Measurements from ENCODE around the gene KRTAP10-2.
"Not testable (repeated sequence)": the region's sequence is repeated elsewhere in the genome, so short reads cannot be mapped to it uniquely, and the experiment has no call there.

The KRTAP10-2 gene

DNA sequence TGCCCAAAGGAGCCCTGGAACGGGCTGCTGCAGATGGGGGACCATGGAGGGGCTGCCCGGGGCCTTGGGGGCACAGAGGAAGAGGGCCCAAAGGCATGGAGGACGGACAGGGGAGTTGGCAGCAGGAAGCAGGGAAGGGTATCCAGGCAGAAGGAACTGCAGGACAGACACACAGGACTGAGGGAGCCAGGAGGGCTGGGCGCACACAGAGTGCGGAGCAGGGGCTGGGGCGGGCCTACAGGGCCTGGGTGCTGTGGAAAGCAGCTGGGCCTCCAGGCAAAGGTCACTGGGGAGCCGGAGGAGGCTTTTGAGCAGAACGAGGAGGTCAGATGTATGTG is 39.4 kb downstream of the KRTAP10-2 start:
- DNase-seq = no peak

DNA sequence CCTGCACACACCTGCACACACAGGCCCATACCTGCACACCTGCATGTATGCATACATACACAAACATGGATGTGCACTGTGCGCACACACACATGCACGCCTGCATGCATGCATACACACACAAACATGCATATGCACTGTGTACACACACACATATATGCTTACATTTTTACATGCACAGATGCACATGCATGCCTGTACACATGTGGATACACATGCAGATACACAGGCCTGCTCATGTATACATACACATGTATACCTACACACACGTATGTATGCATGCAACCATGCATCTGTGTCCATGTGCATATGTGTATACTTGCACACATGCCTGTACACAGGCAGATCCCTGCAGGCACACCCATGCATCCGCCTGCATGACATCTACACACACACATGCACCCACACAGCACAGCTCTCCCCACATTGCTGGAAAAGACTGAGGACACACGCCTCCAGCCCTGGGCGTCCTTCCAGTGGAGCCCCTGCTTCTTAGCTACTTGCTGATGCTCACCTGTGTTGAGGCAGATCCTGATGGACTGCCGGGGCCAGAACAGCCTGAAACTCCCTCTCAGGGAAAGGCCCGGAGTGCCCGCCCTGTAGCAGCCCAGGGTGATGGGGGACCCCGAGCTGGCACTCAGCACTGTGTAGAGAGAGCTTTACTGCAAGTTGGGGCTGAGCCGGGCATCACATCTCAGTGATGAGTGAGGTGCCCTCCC is 39.9 kb downstream of the KRTAP10-2 start:
- DNase-seq = no peak

DNA sequence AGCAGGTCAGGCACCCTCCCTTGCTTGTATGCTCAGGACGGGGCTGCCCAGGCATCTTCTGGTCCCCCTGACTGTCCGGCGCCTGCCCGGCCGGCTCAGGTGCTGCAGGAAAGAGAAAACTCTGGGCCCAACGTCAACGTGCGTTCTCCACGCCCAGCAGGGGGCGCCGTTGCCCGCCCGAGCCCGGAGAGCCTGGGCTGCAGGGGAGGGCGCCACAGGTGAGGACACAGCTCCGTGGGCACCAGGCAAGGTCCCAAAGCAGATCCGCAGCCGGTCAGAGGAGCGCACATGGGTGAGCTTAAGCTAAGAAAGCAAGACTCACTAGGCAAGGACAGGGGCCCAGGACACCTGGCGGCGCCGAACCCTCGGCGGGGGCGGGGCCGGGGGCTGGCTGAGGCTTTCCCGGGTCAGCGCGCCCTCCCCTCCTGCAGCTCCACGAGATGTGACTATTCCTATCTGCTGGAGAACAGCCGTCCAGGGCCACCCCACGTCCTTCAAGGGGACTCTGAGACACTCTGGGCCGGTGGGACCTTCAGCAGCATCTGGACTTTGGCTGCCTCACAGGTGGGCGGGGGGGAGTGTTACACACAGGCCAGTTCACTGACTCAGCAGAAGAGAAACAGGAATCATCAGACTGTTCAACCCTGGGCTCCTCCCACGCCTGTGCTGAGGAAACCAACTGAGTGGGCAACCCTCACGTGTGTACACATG is 40.6 kb downstream of the KRTAP10-2 start:
- DNase-seq = peak; percentile 76 to 81

DNA sequence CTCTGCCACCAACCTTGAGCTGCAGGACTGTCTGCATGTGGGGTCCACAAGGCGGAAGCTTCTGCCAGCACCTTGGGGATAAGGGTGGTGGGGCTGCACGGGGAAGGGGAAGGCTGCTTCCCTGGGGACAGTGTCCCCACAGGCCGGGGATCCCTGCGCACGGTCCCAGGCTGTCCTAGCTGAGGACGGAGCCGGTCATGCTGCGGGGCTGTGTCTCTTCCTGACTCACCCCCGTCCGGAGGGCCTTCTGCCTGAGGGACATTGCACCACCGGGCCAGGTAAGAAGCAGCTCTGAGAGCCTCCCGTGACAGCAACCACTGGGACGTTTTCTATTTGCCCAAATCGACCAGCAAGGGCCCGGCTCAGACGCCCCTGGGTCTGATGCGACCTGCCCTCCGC is 41.2 kb downstream of the KRTAP10-2 start:
- DNase-seq = no peak

DNA sequence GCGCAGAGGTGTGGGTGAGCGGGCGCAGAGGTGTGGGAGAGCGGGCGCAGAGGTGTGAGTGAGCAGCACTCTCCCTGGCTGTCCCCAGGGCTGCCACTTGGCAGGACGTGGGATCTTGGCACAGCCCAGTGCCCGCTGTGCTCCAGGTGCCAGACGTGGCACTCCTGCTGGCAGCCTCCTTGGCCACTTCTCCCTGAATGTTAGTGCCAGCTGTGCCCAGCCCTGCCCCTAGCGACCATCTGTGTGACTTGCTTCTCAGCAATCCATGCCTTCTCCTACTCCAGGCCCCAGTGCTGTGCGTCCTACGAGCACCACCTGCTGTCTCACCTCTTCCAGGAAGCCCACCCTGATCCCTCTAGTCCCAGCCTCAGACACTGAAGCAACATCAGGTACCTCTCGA is 41.8 kb downstream of the KRTAP10-2 start:
- DNase-seq = no peak

DNA sequence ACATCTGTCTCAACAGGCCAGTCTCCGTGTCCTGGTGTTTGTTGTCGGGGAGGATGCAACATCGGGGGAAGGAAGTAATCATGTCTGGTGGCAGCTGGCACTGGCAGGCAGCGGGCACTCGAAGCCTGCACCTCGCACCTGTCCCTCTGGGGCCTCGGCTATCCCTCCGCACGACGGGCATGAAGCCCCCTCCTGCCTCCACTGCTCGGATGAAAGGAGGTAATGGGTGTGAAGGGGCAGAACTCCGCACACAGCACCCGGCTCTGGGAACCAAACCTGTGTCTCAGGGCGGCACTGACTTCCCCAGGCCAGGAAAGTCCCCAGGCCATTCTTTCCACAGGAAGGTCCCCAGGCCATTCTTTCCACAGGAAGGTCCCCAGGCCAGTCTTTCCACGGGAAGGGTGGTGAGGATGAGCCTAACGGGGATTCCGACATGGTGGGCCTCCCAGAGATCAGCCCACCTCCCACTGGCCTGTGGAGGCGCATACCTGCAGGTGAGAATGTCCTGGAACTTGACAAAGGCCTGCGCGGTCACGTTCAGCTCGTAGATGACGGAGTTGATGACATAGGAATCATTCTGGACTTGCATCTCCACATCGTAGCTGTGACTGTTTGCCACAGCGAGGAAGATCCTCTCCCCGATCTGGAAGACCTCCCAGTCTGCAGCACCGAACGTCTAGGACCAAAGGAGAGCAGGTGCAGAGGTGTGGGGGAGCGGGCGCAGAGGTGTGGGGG is 42.4 kb downstream of the KRTAP10-2 start:
- DNase-seq = no peak

DNA sequence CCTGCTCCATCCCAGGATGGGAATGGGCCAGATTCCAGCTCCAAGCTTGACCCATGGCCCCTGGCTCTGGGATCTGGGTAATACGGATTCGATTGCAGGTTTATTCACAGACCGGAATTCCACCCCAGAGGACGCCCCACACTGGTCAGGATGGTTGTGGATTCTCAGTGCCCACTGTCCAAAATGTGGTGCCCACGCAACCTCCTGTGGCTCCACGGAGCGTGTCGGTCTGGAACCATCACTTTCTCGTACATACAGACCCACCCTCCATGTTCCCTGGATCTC is 42.9 kb downstream of the KRTAP10-2 start:
- DNase-seq = no peak

DNA sequence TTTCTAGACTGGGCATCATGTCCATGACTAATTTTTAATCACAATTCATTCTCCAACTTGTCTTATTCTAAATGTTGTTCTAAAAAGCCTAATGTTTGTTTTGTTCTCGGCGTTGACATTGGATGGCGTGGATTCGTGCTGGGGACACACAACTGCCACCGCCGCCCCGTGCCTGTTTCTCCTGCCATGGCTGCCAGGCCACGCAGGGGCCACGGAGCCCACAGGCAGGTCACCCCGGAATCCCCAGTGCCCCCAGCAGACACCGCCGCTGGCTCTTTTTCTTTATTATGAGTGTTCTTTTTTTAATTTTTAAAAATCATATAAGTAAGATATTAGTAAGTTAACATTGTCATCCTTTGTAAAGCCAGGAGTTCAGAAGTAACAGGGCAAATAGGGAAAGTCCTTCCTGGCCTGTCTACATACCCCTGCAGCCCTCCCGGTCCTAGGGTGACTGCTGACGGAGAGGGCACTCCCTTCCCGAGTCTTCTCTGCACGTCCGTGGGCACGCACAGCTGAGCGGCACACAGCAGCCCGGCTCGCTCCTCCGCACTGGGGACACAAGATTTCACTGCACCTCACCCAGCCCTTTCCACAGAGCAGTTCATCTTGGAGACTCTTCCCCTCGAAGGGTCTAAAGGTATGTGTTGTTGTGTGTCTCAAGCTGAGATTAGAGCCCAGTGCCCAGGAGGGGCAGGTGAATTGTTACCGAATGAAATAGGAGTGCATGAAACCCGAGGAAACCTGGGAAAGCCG is 43.5 kb downstream of the KRTAP10-2 start:
- no peak for DNase-seq

DNA sequence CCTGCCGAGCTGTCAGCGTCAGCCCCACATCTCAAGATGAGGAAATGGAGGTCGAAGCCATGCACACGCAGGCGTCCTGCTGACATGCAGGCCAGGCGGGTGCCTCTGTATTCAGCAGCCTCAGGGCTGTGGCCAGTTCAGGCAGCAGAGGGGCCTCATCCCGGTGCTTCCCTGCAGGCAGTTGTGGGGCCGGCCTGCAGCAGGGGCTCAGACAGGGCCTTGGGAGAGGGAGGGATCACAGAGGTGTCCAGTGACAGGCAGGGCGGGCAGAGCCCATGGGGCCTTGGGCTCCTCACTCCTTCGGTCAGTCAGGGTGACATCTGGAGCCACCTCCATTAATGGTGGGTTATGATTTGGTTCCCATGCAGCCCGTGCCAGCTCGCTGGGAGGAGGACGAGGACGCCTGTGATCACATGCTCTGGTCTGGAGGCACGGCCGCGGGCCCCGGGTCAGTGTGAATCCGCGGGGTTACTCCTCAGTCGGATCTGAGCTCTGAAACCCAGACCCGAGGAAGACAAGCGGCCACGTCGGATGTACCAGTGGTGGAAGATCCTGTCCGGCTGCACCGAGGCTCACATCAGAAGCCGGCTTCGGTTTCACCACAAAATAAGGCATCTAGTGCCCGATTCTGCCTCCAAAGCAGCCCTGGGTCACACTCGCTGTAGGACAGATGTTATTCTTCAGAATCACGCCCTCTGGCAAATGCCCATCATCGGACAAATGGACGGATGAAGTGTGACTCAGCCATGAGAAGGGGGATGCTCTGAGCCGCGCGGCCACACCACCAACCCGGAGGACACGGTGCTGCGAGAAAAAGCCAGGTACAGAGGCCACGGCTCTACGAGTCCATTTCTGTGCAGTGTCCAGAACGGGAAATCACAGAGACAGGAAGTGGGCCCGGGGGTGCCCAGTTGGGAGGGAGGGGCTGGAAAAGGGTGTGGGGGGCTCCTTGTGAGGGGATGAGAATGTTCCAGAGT is 44.7 kb downstream of the KRTAP10-2 start:
- DNase-seq = no peak

DNA sequence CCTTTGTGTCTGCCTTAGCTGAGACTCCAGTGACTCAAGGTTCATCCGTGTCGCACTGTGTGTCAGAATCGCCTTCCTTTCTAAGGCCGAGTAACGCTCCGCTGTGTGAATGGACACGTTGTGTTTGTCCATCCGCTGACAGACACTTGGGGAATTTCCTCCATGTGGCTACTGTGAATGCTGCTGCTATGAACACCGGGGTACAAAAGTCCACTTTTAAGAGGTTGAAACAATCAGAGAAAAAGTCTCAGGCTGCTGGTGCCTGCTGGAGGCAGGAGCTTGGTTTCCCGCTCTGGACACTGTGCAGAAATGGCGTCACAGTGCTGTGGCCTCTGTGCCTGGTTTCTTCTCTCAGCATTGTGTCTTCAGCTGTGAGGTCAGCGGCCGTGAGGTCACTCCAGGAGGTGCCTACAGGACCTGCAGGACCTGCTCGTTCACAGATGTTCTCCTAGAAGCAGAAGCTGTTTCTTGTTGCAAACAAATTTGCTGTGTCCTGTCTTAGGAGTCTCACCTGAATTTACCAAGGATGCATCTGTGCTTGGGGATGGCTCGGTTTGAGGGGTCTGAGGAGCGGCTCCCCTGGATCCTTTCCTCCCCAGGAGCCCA is 45.5 kb downstream of the KRTAP10-2 start:
- no peak for DNase-seq

DNA sequence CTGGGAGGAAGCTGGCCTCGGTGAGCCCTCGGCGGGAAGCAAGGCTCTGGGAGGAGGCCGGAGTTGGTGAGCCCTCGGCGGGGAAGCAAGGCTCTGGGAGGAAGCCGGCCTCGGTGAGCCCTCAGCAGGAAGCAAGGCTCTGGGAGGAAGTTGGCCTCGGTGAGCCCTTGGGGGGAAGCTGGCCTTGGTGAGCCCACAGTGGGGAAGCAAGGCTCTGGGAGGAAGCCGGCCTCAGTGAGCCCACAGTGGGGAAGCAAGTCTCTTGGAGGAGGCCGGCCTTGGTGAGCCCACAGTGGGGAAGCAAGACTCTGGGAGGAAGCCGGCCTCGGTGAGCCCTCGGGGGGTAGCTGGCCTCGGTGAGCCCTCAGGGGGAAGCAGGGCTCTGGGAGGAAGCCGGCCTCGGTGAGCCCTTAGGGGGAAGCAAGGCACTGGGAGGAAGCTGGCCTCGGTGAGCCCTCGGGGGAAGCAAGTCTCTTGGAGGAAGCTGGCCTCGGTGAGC is 47.4 kb downstream of the KRTAP10-2 start:
- no peak for DNase-seq

DNA sequence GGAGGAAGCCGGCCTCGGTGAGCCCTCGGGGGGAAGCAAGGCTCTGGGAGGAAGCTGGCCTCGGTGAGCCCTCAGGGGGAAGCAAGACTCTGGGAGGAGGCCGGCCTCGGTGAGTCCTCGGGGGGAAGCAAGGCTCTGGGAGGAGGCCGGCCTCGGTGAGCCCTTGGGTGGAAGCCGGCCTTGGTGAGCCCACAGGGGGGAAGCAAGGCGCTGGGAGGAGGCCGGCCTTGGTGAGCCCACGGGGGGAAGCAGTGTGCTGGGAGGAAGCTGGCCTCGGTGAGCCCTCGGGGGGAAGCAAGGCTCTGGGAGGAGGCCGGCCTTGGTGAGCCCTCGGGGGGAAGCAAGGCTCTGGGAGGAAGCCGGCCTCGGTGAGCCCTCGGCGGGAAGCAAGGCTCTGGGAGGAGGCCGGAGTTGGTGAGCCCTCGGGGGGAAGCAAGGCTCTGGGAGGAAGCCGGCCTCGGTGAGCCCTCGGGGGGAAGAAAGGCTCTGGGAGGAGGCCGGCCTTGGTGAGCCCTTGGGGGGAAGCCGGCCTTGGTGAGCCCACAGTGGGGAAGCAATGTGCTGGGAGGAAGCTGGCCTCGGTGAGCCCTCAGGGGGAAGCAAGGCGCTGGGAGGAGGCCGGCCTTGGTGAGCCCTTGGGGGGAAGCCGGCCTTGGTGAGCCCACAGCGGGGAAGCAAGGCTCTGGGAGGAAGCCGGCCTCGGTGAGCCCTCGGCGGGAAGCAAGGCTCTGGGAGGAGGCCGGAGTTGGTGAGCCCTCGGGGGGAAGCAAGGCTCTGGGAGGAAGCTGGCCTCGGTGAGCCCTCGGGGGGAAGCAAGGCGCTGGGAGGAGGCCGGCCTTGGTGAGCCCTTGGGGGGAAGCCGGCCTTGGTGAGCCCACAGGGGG is 48.1 kb downstream of the KRTAP10-2 start:
- DNase-seq = not testable (repeated sequence)

DNA sequence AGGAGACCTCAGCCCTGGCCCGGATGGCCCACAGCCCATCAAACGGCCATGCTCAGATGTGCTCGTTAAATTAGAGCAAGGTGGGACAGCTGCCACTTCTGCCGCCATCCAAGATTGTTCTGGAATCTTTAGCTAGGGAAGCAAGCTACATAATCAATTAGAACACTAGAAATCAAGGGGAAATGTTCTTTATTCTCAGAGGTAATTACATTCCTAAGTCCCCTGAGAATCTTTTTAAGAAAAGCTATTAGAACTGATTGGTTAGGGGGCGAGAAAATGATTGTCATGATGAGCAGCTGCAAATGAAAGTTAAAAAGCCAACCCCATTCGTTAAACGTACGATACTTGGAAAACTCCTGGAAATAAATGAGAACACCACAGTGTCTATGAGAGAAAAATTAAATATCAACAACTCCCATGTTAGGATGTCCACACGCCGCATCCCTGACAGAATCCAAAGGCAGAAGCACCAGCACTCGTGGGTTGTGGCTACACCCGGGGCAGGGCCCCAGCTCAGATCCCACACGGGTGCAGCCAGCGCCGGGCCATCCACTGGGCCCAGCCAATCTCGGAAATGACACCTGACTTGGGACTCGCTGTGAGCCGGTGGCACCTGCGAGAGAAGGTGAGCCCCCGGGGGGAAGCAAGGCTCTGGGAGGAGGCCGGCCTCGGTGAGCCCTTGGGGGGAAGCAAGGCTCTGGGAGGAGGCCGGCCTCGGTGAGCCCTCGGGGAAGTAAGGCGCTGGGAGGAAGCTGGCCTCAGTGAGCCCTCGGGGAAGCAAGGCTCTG is 48.9 kb downstream of the KRTAP10-2 start:
- DNase-seq = no peak
